Calu3 (cell line): ENCODE data around the gene FRMD3. TPM values are rescaled to one million over a fixed set of nuclear protein-coding genes. Genes with fewer than 3 reads are reported as not detected.
A peak's percentile ranks its signal among the peaks of the same experiment; 100 is the strongest.

Source experiments
- BruUV-seq: library from RNA; stranded (reverse); fragments of 400-500 nt; replicated peaks from 2 replicates; lab custom pipeline; 2021; lab: Mats Ljungman, UMichigan
- CTCF ChIA-PET: fragments of 300-600 bp; sonication (Branson Sonifier 250); formaldehyde crosslinking; loops from one replicate; lab custom pipeline; 2022; ENCODE audit warnings: antibody characterized with exemption; lab: Charles Lee
- DNase-seq: peaks from one replicate; pipeline ENCODE4 v3.0.0; 2022
- H3K27ac Mint-ChIP-seq: one replicate; pipeline ENCODE4 v1.8.0; 2022; ENCODE audit warnings: mixed read lengths; ENCODE audit not compliant: unreplicated experiment
- H3K27me3 Mint-ChIP-seq: one replicate; pipeline ENCODE4 v1.8.0; 2022; ENCODE audit warnings: mixed read lengths; ENCODE audit not compliant: unreplicated experiment
- H3K36me3 Mint-ChIP-seq: one replicate; pipeline ENCODE4 v1.8.0; 2022; ENCODE audit warnings: mild to moderate bottlenecking, moderate library complexity, mixed read lengths; ENCODE audit not compliant: insufficient read depth, unreplicated experiment
- H3K4me1 Mint-ChIP-seq: one replicate; pipeline ENCODE4 v1.8.0; 2022; ENCODE audit warnings: mild to moderate bottlenecking, low read depth, mixed read lengths; ENCODE audit not compliant: unreplicated experiment
- H3K4me3 Mint-ChIP-seq: one replicate; pipeline ENCODE4 v1.8.0; 2022; ENCODE audit warnings: mild to moderate bottlenecking, low read depth, moderate library complexity, mixed read lengths; ENCODE audit not compliant: unreplicated experiment
- H3K9me3 Mint-ChIP-seq: one replicate; pipeline ENCODE4 v1.8.0; 2022; ENCODE audit warnings: low read depth, mixed read lengths; ENCODE audit not compliant: unreplicated experiment
- intact Hi-C: fragments of 100-400 bp; cut with micrococcal nuclease; formaldehyde crosslinking; loops from one replicate; pipeline ENCODE4 v1.10.0; 2022; ENCODE audit not compliant: unreplicated experiment
- total RNA-seq: library from RNA; stranded (reverse); gene quantifications from 2 replicates; pipeline ENCODE4 v1.2.3, GENCODE V29; 2022
- TF ChIP-seq, protein P1 (sequence below): fragments of 200-600 bp; IDR thresholded peaks from one replicate; pipeline ENCODE4 v1.8.0; 2022; ENCODE audit warnings: antibody characterized with exemption; ENCODE audit not compliant: unreplicated experiment

The FRMD3 gene
- total RNA-seq, 1 experiment from 2014 or later, result 0.38 TPM

DNA sequence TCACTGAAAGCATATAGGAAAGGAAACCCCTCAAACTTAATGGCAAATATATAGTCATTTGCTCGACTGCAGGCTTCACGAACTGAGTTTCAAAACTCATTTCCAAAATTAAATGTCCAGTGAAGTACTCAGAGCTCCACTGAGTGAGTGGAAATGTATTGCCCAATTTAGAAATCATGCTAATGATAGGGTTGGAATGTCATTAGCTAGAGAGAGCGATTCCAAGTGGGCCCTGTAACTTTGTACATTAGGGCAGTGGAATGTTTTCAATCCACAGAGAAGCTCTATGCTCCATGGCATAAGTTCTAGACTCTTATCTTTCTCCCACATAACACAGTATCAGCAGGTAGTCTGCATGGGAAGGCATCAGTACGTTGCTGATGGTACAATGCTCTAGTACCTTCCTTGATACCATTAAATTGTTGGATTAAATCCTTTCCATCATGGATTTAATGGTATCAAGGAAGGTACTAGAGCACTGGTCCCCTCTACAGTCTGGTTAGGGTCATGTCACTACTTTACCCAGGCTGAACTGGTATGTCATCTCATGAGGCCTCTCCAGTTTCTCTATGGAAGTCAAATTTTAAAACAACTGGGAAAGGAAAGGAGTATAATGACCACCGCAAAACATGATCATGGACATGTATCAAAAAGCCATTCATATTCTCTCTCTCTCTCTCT is 292.1 kb downstream of the FRMD3 start:
- Mint-ChIP-seq H3K4me1 (peaks cover 9% of the 10 kb centered on the region), H3K4me3 (no peak overlapping the region), H3K27me3 (no peaks in the 10 kb centered on the region), H3K27ac (no peak overlapping the region), H3K9me3 (peaks cover 5% of the 10 kb centered on the region), H3K36me3 (no peaks in the 10 kb centered on the region)
- DNase-seq, result no peak
- intact Hi-C loops, result no loop called here
- CTCF ChIA-PET, result no interaction called here
- BruUV-seq, result no TSS peak
- TF ChIP-seq, protein P1, sequence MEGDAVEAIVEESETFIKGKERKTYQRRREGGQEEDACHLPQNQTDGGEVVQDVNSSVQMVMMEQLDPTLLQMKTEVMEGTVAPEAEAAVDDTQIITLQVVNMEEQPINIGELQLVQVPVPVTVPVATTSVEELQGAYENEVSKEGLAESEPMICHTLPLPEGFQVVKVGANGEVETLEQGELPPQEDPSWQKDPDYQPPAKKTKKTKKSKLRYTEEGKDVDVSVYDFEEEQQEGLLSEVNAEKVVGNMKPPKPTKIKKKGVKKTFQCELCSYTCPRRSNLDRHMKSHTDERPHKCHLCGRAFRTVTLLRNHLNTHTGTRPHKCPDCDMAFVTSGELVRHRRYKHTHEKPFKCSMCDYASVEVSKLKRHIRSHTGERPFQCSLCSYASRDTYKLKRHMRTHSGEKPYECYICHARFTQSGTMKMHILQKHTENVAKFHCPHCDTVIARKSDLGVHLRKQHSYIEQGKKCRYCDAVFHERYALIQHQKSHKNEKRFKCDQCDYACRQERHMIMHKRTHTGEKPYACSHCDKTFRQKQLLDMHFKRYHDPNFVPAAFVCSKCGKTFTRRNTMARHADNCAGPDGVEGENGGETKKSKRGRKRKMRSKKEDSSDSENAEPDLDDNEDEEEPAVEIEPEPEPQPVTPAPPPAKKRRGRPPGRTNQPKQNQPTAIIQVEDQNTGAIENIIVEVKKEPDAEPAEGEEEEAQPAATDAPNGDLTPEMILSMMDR, result no peak

- TF ChIP-seq, protein P1, result no peak
- H3K4me1 Mint-ChIP-seq, result peaks cover 18% of the 10 kb centered on the region
- peaks cover 5% of the 10 kb centered on the region for H3K9me3 Mint-ChIP-seq
- no peaks in the 10 kb centered on the region for H3K27me3 Mint-ChIP-seq
- no peak overlapping the region for H3K27ac Mint-ChIP-seq
- BruUV-seq, result no TSS peak
- no peaks in the 10 kb centered on the region for H3K36me3 Mint-ChIP-seq
- intact Hi-C loops, result no loop called here
- CTCF ChIA-PET, result no interaction called here
- DNase-seq, result peak; percentile 36
- no peak overlapping the region for H3K4me3 Mint-ChIP-seq
Observed at GRCh38 chr9:83242066-83242465, 296.1 kb downstream of the FRMD3 start.

- H3K4me3 Mint-ChIP-seq, result no peak overlapping the region
- no peak for DNase-seq
- H3K36me3 Mint-ChIP-seq, result no peaks in the 10 kb centered on the region
- H3K9me3 Mint-ChIP-seq, result peaks cover 5% of the 10 kb centered on the region
- CTCF ChIA-PET, result no interaction called here
- H3K27me3 Mint-ChIP-seq, result no peaks in the 10 kb centered on the region
- H3K4me1 Mint-ChIP-seq, result peaks cover 18% of the 10 kb centered on the region
- no peak overlapping the region for H3K27ac Mint-ChIP-seq
- no TSS peak for BruUV-seq
- intact Hi-C loops, result no loop called here
- TF ChIP-seq, protein P1, result no peak
Observed at GRCh38 chr9:83240671-83241070, 297.5 kb downstream of the FRMD3 start.

DNA sequence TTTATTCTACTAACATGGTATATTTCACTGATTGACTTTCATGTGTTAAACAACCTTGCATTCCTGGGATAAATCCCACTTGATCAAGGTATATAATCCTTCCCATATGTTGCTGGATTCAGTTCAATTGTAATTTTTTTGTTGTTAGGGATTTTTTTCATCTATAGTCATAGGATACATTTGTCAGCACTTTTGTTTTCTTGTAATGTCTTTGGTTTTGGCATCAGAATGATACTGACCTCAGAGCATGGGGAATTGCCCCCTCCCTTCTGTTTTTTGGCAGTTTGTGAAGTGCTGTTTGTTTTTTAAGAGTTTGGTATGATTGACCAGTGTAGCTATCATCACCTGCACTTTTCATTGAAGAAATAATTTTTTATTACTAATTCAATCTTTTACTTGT is 298.5 kb downstream of the FRMD3 start:
- H3K36me3 Mint-ChIP-seq, result no peaks in the 10 kb centered on the region
- no peaks in the 10 kb centered on the region for H3K27me3 Mint-ChIP-seq
- no peak overlapping the region for H3K27ac Mint-ChIP-seq
- H3K4me1 Mint-ChIP-seq, result peaks cover 18% of the 10 kb centered on the region
- no peak for DNase-seq
- CTCF ChIA-PET, result no interaction called here
- no TSS peak for BruUV-seq
- TF ChIP-seq, protein P1, result no peak
- peaks cover 5% of the 10 kb centered on the region for H3K9me3 Mint-ChIP-seq
- no peak overlapping the region for H3K4me3 Mint-ChIP-seq
- intact Hi-C loops, result no loop called here
